22Rv1 (cell line): ENCODE results near the gene KREMEN2.

Source experiments
- H3K27ac ChIP-seq: fragments of 450-650 bp; 2 replicates; pipeline ENCODE4 v1.5.1; 2017
- CTCF ChIP-seq: fragments of 450-650 bp; IDR thresholded peaks from 2 replicates; pipeline ENCODE4 v1.5.1; 2017; ENCODE audit warnings: mild to moderate bottlenecking
- ZFX ChIP-seq: fragments of 450-650 bp; IDR thresholded peaks from 2 replicates; pipeline ENCODE4 v1.6.1; 2017; ENCODE audit warnings: antibody characterized with exemption, borderline replicate concordance

KREMEN2 gene

GRCh38 chr16:2971985-2972784 is 8.1 kb downstream of the KREMEN2 start:
- H3K27ac ChIP-seq: peak overlapping the region; percentile 99
- TF ChIP-seq ZFX (no peak), CTCF (no peak)

- H3K27ac ChIP-seq: peak overlapping the region; percentile 99
- TF ChIP-seq CTCF (no peak), ZFX (no peak)
Measured at GRCh38 chr16:2973093-2973492, 9.0 kb downstream of the KREMEN2 start.

GRCh38 chr16:2973605-2974318 is 9.7 kb downstream of the KREMEN2 start:
- H3K27ac ChIP-seq: peak overlapping the region; percentile 99
- TF ChIP-seq ZFX (no peak), CTCF (no peak)

GRCh38 chr16:2974319-2975056 is 10.4 kb downstream of the KREMEN2 start:
- peak overlapping the region; percentile 99 for H3K27ac ChIP-seq

GRCh38 chr16:2975161-2975795 is 11.2 kb downstream of the KREMEN2 start:
- H3K27ac ChIP-seq: peak overlapping the region; percentile 99
- TF ChIP-seq CTCF: no peak
- no peak for TF ChIP-seq ZFX

More at GRCh38 chr16:2974319-2975056, 10.4 kb downstream of the KREMEN2 start:
- TF ChIP-seq ZFX (no peak), CTCF (no peak)

GRCh38 chr16:2976201-2976600 is 12.1 kb downstream of the KREMEN2 start:
- H3K27ac ChIP-seq: peak overlapping the region; percentile 99
- TF ChIP-seq ZFX (no peak), CTCF (no peak)
